SK-N-MC (cell line): Measurements from ENCODE around the gene MZB1.

ENCODE experiments used
- EZH2 ChIP-seq: fragments of 200-600 bp; sonication (generic); IDR thresholded peaks from one replicate; pipeline ENCODE4 v1.6.1; 2017; ENCODE audit warnings: antibody characterized with exemption
- FOXP2 ChIP-seq: optimal IDR thresholded peaks from 2 replicates; pipeline ENCODE3; 2011; ENCODE audit warnings: mild to moderate bottlenecking, moderate library complexity; ENCODE audit not compliant: insufficient read depth; ENCODE audit errors: extremely low read length, control extremely low read depth
- POLR2AphosphoS5 ChIP-seq: IDR thresholded peaks from 2 replicates; pipeline ENCODE4 v1.6.1; 2012; ENCODE audit warnings: mild to moderate bottlenecking, low read depth, low read length, borderline replicate concordance

- TF ChIP-seq POLR2AphosphoS5 (no peak), EZH2 (no peak), FOXP2 (no peak)
Observed at GRCh38 chr5:139430015-139430414, 40.3 kb upstream of the MZB1 start.
